HG02759 (cell line): Measurements from ENCODE around the gene CHST7.
A peak's percentile ranks its signal among the peaks of the same experiment; 100 is the strongest.
"Not testable (repeated sequence)": the region's sequence is repeated elsewhere in the genome, so short reads cannot be mapped to it uniquely, and the experiment has no call there.

Experiments used
- ATAC-seq: cut with Tn5 transposase; IDR thresholded peaks from one replicate; pipeline ENCODE4 v1.9.1; 2021; ENCODE audit warnings: mild to moderate bottlenecking, moderate library complexity; ENCODE audit not compliant: unreplicated experiment

CHST7 gene

GRCh38 chrX:46573331-46573891 is at the start of gene CHST7:
TSS of gene CHST7 (plus strand) at chrX:46573765. CDS start at chrX:46573932, 167 bp downstream.
- ATAC-seq, result peak; percentile 59

- not testable (repeated sequence) for ATAC-seq
Observed at GRCh38 chrX:46528640-46529039, 44.9 kb upstream of the CHST7 start.

- ATAC-seq, result not testable (repeated sequence)
Observed at GRCh38 chrX:46529740-46530403, 43.7 kb upstream of the CHST7 start.

GRCh38 chrX:46530404-46530908 is 43.1 kb upstream of the CHST7 start:
- not testable (repeated sequence) for ATAC-seq

DNA sequence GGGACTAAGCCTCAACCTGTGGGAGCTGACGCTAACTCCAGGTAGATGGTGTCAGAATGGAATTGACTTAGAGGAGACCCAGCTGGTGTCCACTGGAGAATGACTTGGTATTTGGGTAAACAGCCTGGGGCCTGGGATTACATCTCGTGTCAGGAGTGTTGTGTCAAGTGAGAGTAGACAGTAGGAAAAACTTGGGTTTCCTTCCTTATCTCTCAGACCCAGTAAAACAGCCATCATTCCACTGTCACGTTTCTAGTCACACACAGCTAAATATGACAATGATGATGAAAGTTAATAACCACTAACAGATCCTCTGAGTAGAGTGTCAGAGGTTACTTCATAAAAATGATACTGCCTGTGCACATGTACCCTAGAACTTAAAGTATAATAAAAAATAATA is 42.1 kb upstream of the CHST7 start:
- ATAC-seq, result no peak

- ATAC-seq, result no peak
Observed at GRCh38 chrX:46543441-46543840, 30.1 kb upstream of the CHST7 start.

DNA sequence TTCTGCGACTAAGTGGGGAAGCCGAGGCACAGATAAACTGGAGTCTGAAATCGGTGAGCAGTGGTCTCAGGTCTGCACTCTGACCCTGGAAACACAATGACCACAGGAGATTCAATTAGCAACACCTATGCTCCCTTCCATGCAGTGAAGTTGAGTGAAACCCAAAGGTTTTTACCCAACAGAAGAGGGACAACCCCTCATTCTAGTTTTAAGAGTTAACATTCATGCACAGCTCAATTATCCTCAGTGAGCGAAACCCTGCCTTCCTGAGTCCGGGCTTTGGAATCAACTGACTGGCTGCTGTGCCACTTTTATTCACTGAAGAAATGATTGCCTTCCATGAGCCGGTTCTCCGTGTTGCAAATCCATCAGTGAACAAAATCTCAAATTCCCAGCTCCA is 29.0 kb upstream of the CHST7 start:
- ATAC-seq, result not testable (repeated sequence)

- peak; percentile 92 for ATAC-seq
Observed at GRCh38 chrX:46545111-46546005, 28.2 kb upstream of the CHST7 start, which contains the start of gene ZNF674. TSS of gene ZNF674 (minus strand) at chrX:46545421. CDS start at chrX:46542087, 3,334 bp downstream.

GRCh38 chrX:46547857-46548256 is 25.7 kb upstream of the CHST7 start:
- ATAC-seq, result no peak

GRCh38 chrX:46549914-46550313 is 23.7 kb upstream of the CHST7 start:
- no peak for ATAC-seq

- ATAC-seq, result no peak
Observed at GRCh38 chrX:46551494-46552128, 22.0 kb upstream of the CHST7 start.

GRCh38 chrX:46553935-46554334 is 19.6 kb upstream of the CHST7 start:
- ATAC-seq, result no peak

GRCh38 chrX:46554942-46555341 is 18.6 kb upstream of the CHST7 start:
- ATAC-seq, result no peak

DNA sequence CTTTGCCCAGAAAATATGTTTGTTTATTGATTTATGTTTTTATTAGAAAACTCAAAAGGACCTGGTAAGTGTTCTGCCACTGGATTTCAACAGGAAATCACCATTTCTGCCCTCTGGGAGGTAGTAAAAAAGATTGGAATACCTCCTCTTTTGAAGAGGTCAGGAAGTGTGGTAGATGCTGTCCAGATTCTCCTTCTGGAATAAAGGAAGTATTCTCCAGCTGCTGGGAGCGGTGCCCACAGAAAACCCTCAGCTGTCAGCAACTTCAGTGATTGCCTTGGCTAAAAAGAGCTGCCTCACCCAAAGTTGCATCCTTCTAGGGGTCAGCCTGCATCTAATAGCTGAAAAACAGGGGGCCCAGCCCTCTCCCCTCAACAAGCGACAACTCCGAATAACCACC is 14.5 kb upstream of the CHST7 start:
- ATAC-seq, result no peak

DNA sequence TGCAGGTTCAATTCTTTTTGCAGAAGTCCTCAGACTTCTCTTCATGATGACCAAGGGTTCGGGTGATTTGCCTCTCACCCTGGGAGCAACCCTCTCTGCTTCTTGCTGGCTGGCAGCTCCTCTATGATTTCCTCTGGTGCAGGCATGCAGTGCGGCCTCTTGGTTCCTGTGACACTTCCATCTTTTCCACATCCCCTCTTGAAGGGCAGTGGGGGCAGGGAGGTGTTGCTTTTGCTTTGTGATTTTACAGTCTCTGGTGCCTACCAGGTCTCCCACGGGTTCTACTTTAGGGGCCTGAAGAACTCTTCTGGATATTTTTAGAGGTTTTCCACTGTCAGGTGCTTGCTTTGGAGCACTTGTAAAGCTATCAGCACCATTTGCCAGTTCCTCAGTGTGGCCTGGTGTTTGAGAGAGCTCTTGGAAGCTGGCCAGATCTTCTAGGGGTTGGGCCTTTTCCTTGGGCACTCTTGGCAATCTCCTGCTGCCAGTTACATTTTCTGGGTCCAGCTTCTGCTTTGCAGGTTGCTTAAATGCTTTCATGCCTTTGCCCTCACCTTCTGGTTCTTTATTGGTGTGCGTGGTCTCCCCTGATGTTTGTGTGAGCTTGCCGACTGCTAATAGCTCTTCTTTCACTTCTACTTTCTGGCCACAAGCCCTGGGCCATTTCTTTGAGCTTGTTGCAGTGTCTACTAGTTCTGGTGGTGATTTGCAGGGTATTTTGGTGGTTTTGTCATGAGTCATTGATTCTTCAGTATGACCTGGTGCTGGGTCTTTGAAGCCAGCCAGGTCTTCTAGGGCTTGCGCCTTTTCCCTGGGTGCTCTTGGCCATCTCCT is 11.5 kb upstream of the CHST7 start:
- ATAC-seq, result peak; percentile 99

- no peak for ATAC-seq
Observed at GRCh38 chrX:46567388-46567787, 6.2 kb upstream of the CHST7 start.

- no peak for ATAC-seq
Observed at GRCh38 chrX:46569621-46570020, 3.9 kb upstream of the CHST7 start.

GRCh38 chrX:46571423-46572339 is 1.9 kb upstream of the CHST7 start:
- no peak for ATAC-seq

GRCh38 chrX:46572340-46572936 is 1.1 kb upstream of the CHST7 start:
- peak; percentile 26 for ATAC-seq
